ENCODE data around the gene APBA2.

DNA sequence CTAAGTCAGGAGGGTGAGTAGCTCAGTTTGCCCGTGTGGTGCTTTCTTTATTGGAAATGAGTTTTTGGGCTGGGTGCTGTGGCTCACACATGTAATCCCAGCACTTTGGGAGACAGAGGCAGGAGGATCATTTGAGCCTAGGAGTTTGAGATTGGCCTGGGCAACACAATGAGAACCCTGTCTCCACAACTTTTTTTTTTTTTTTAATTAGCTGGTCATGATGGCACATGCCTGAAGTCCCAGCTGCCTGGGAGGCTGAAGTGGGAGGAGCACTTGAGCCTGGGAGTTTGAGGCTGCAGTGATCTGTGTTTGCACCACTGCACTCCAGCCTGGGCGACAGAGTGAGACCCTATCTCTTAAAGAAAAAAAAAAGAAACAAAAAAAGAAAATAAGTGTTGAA is 208.9 kb downstream of the APBA2 start:
- TF ChIP-seq, protein P1, sequence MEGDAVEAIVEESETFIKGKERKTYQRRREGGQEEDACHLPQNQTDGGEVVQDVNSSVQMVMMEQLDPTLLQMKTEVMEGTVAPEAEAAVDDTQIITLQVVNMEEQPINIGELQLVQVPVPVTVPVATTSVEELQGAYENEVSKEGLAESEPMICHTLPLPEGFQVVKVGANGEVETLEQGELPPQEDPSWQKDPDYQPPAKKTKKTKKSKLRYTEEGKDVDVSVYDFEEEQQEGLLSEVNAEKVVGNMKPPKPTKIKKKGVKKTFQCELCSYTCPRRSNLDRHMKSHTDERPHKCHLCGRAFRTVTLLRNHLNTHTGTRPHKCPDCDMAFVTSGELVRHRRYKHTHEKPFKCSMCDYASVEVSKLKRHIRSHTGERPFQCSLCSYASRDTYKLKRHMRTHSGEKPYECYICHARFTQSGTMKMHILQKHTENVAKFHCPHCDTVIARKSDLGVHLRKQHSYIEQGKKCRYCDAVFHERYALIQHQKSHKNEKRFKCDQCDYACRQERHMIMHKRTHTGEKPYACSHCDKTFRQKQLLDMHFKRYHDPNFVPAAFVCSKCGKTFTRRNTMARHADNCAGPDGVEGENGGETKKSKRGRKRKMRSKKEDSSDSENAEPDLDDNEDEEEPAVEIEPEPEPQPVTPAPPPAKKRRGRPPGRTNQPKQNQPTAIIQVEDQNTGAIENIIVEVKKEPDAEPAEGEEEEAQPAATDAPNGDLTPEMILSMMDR (IDR thresholded peaks at IDR 0.05), result no peak
- no peak for TF ChIP-seq POLR2A (IDR thresholded peaks at IDR 0.05)
